Adrenal gland (tissue), 12 donors: ENCODE measurements around the gene DMPK. TPM values are rescaled to one million over a fixed set of nuclear protein-coding genes. Genes with fewer than 3 reads are reported as not detected.

Experiments
- DNase-seq, 7 donors: peaks; one replicate each; pipeline ENCODE4 v3.0.0-alpha.2; 2019 to 2020
- H3K27ac ChIP-seq, 5 donors: fragments of 200-600 bp; sonication (generic) in 4 of 5; 1 replicate in 3 of 5; 2 replicates in 2 of 5; pipeline versions ENCODE4 v1.5.1 to v1.8.0; 2016 to 2020; ENCODE audit warnings: mild to moderate bottlenecking in 1 of 5
- H3K27me3 ChIP-seq: fragments of 200-600 bp; 2 replicates; pipeline ENCODE4 v1.8.0; 2021
- H3K36me3 ChIP-seq, 2 donors: fragments of 200-600 bp; replicated peaks in 1 of 2; 1 replicate in 1 of 2; 2 replicates in 1 of 2; pipeline versions ENCODE4 v1.5.1 to v1.8.0; 2018 to 2022
- H3K4me1 ChIP-seq, 2 donors: fragments of 200-600 bp; replicated peaks in 1 of 2; 1 replicate in 1 of 2; 2 replicates in 1 of 2; pipeline versions ENCODE4 v1.5.1 to v1.8.0; 2018 to 2021
- H3K4me3 ChIP-seq, 4 donors: fragments of 200-600 bp; sonication (generic) in 3 of 4; one replicate each; pipeline ENCODE4 v1.5.1; 2016 to 2018
- H3K9me3 ChIP-seq, 3 donors: fragments of 200-600 bp; sonication (generic) in 1 of 3; replicated peaks in 1 of 3; 1 replicate in 2 of 3; 2 replicates in 1 of 3; pipeline versions ENCODE4 v1.5.1 to v1.8.0; 2016 to 2021
- POLR2A ChIP-seq, 2 donors: fragments of 450-650 bp; IDR thresholded peaks; one replicate each; pipeline ENCODE4 v1.6.1; 2017; ENCODE audit warnings: antibody characterized with exemption in 2 of 2, mild to moderate bottlenecking in 2 of 2, moderate library complexity in 1 of 2
- WGBS, 4 donors: extraction: QIAGEN DNeasy Blood & Tissue Kit in 2 of 4; methylation state at CpG; one replicate each; pipeline versions ENCODE4 v1.1.5 to v1.1.7; 2013 to 2017; 5-methylcytosine and 5-hydroxymethylcytosine counted together
- intact Hi-C, 2 donors: fragments of 100-400 bp; cut with DNase I; formaldehyde crosslinking; loops; one replicate each; pipeline versions ENCODE4 v1.14.1 to v1.15.0; 2022 to 2023
- polyA plus RNA-seq, 3 donors: library from polyadenylated mRNA; stranded (reverse); fragments of 200-250 nt in 2 of 3; fragments of 350-450 nt in 1 of 3; fragmentation: Illumina TruSeq in 1 of 3; extraction: RNeasy Lipid Tissue Mini Kit (QIAGEN cat#74804) in 1 of 3; gene quantifications; one replicate each; pipeline ENCODE4 v1.2.3, GENCODE V29; 2013 to 2014
- total RNA-seq, 9 donors: library from RNA; depleted of rRNA in 4 of 9; stranded (reverse); fragments of >200 nt in 4 of 9; fragments of 120-200 nt in 1 of 9; fragmentation: NEBNext Ultra II Directional in 1 of 9; extraction: Animal tissue kit (Norgen Biotek cat#: 25700) in 1 of 9; gene quantifications; one replicate each; pipeline versions ENCODE4 v1.1.0 to v1.2.4, GENCODE V29; 2013 to 2023
- TF ChIP-seq, protein P1 (sequence below), 6 experiments: fragments of 450-650 bp in 4 of 6; fragments of 200-600 bp in 2 of 6; sonication (generic) in 1 of 6; IDR thresholded peaks; 1 replicate in 5 of 6; 2 replicates in 1 of 6; pipeline versions ENCODE4 v1.5.1 to v1.8.0; 2016 to 2021; ENCODE audit warnings: antibody characterized with exemption in 6 of 6, mild to moderate bottlenecking in 2 of 6, moderate library complexity in 1 of 6
- donor health status: healthy with polysubstance abuse.
- donor health status: Bipolar disorder and iron deficiency.
- donor health status: DM: yes; HTN: yes; CAD: no.
- donor health status: DM: no; HTN: no; CAD: no.
- donor health status: DM: no; HTN: no; CAD: no.
- donor health status: DM: yes; HTN: yes; CAD: no.

DMPK gene
- total and polyA plus RNA-seq, 12 donors: 76.8 to 748 (median 129) TPM

DNA sequence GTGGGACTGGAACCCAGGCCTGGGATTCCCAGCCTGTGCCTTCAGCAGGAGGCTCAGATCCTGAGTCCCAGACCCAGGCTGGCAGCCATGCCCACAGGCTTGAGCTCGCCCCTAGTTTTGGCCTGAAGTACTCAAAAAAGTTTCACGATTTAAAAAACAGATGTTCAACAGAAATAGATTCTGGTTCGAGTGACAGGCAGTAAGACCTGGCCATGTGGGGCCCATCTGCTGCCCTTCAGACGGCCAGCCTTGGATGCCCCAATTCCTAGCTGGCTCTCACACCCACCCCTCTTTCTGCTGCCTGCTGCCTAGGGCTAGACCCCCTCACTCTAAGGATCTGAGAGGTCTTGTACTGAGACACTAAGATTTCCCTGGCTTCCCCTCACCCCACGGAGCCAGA lies 2.8 kb upstream of the DMPK start:
- Histone ChIP-seq H3K27ac (peak overlapping the region in 2 of 5 donors; percentile 89 to 91), H3K36me3 (peaks cover 0 to 47% of the 10 kb centered on the region in 2 donors), H3K4me3 (no peak overlapping the region), H3K4me1 (peaks cover 27 to 28% of the 10 kb centered on the region in 2 donors), H3K9me3 (no peaks in the 10 kb centered on the region), H3K27me3 (no peaks in the 10 kb centered on the region)
- 66 to 93% (median 84%) methylated on average over 2 to 5 of the region's 5 CpGs for WGBS, 4 donors
- TF ChIP-seq, protein P1, sequence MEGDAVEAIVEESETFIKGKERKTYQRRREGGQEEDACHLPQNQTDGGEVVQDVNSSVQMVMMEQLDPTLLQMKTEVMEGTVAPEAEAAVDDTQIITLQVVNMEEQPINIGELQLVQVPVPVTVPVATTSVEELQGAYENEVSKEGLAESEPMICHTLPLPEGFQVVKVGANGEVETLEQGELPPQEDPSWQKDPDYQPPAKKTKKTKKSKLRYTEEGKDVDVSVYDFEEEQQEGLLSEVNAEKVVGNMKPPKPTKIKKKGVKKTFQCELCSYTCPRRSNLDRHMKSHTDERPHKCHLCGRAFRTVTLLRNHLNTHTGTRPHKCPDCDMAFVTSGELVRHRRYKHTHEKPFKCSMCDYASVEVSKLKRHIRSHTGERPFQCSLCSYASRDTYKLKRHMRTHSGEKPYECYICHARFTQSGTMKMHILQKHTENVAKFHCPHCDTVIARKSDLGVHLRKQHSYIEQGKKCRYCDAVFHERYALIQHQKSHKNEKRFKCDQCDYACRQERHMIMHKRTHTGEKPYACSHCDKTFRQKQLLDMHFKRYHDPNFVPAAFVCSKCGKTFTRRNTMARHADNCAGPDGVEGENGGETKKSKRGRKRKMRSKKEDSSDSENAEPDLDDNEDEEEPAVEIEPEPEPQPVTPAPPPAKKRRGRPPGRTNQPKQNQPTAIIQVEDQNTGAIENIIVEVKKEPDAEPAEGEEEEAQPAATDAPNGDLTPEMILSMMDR (IDR thresholded peaks at IDR 0.05): no peak
- TF ChIP-seq POLR2A (IDR thresholded peaks at IDR 0.05): no peak
- no peak for DNase-seq
- intact Hi-C loops: no loop called here

DNA sequence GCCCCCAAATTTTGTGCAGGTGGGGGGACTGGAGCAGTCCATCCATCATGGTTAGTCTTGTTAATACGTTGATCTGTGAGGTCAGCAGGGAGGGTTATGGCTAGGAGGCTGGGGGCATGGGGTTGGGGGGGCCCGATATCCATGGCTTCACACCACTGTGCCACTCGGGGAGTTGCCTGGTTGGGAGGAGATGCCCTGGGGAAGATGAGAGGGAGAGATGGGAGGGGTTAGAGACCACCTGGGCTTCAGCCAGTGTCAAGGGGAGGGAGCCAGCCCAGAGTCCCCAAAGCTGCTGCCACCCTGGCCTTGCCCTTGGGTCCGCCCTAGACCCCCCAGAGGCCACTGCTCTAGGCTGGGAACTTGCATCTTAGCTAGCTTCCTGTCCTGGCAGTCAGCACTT lies 1.8 kb upstream of the DMPK start:
- H3K36me3 ChIP-seq: peaks cover 0 to 37% of the 10 kb centered on the region in 2 donors
- H3K9me3 ChIP-seq: no peaks in the 10 kb centered on the region
- peak in 1 of 7 donors; percentile 29 for DNase-seq
- TF ChIP-seq POLR2A (IDR thresholded peaks at IDR 0.05): no peak
- TF ChIP-seq, protein P1 (IDR thresholded peaks at IDR 0.05): no peak
- H3K4me3 ChIP-seq: no peak overlapping the region
- no peaks in the 10 kb centered on the region for H3K27me3 ChIP-seq
- WGBS, 4 donors: 58 to 78% (median 72%) methylated on average over 3 to 4 of the region's 4 CpGs
- intact Hi-C loops: no loop called here
- peaks cover 35 to 37% of the 10 kb centered on the region in 2 donors for H3K4me1 ChIP-seq
- peak overlapping the region in 3 of 5 donors; percentile 89 to 96 (median 91) for H3K27ac ChIP-seq

DNA sequence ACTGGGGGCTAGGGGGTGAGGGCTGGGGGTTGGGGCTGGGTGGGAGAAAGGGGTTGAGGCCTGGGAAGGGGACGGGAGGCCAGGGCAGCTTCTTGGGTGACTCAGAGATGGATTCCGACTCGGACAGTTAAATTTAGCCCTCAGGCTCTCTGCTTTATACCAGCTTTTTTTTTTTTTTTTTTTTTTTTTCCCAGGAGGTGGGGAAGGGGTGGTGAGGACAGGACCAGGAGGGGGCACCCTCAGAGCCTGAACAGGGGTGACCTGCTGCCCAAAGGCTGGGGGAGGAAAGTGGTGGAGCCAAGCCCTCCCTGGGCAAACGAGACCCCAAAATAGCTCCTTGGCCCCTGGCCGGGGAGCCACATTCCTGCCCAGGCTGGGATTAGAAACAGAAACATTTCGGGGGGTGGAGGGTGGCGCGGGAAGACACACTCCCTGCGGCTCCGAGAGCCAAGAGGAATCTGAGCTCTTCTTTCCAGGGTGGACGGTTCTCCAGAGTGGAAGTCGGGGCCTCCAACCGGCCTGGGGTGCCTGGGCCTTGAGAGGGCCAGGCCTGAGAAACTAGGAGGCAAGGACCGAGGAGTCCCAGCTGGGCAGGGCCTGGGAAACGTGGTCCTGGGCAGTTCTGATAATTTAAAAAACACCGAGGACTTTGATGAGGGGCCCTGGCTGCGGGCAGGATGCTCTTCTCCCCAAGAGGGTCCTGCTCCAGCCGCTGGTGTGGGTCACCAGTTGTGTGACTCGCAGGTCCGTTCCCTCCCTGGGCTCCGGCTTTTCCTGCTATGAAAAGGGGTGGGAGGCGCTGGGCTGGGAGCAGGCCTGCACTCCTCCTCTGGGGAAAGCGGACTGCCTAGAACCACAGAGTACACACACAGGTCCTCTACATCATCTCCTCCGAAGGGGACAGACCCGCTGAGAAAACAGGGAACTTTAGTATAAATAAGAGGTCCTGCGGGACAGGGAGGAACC lies 813 bp upstream of the DMPK start:
- Histone ChIP-seq H3K4me1 (peaks cover 35 to 41% of the 10 kb centered on the region in 2 donors), H3K36me3 (peaks cover 0 to 31% of the 10 kb centered on the region in 2 donors), H3K27me3 (no peaks in the 10 kb centered on the region), H3K4me3 (peak overlapping the region in 1 of 4 donors; percentile 61), H3K27ac (peak overlapping the region; percentile 60 to 96 (median 89)), H3K9me3 (no peaks in the 10 kb centered on the region)
- 43 to 63% (median 52%) methylated on average over 10 to 26 of the region's 26 CpGs for WGBS, 4 donors
- intact Hi-C loops: no loop called here
- peak in 6 of 7 donors; percentile 67 to 85 (median 76) for DNase-seq
- TF ChIP-seq, protein P1 (IDR thresholded peaks at IDR 0.05): no peak
- peak in 1 of 2 donors; percentile 33 for TF ChIP-seq POLR2A (IDR thresholded peaks at IDR 0.05)
